ENCODE data around the gene C11orf24. TPM values are rescaled to one million over a fixed set of nuclear protein-coding genes. Genes with fewer than 3 reads are reported as not detected.

The C11orf24 gene
- total RNA-seq, 1 experiment from 2014 or later, result 53.7 TPM

- Mint-ChIP-seq H3K27me3 (ENCODE audit: low read depth) (peaks cover 6% of the 10 kb centered on the region; the same call in 1 of the 2 replicates), H3K4me1 (no peaks in the 10 kb centered on the region), H3K36me3 (peaks cover 16% of the 10 kb centered on the region), H3K27ac (no peak overlapping the region), H3K9me3 (peaks cover 22% of the 10 kb centered on the region), H3K4me3 (no peak overlapping the region)
- no peak for ATAC-seq
- CTCF ChIA-PET, result interaction anchor here (1.2 kb wide), 1 partner anchor 46 kb away, joined by 5 read pairs; no protein-coding TSS in a partner anchor
- TF ChIP-seq TP53 (CRISPR knock-in tag; IDR thresholded peaks at IDR 0.05) (no peak), CREB1 (CRISPR knock-in tag; IDR thresholded peaks at IDR 0.05) (no peak), ZNF138 (CRISPR knock-in tag; conservative IDR thresholded peaks at IDR 0.05) (no peak), ATF6 (CRISPR knock-in tag; IDR thresholded peaks at IDR 0.05) (no peak), EMX1 (CRISPR knock-in tag; IDR thresholded peaks at IDR 0.05) (no peak), CTCF (IDR thresholded peaks at IDR 0.05) (no peak), USF1 (CRISPR knock-in tag; IDR thresholded peaks at IDR 0.05) (no peak), ATF1 (CRISPR knock-in tag; IDR thresholded peaks at IDR 0.05) (no peak), ATF2 (CRISPR knock-in tag; IDR thresholded peaks at IDR 0.05; ENCODE audit: borderline replicate concordance, low read depth) (no peak), NFYB (CRISPR knock-in tag; conservative IDR thresholded peaks at IDR 0.05; ENCODE audit: low read depth) (no peak), ARID4B (CRISPR knock-in tag; IDR thresholded peaks at IDR 0.05; ENCODE audit: borderline replicate concordance) (no peak), ZNF263 (CRISPR knock-in tag; IDR thresholded peaks at IDR 0.05; ENCODE audit: low read depth) (no peak), PREB (CRISPR knock-in tag; IDR thresholded peaks at IDR 0.05; ENCODE audit: borderline replicate concordance) (no peak), TEAD1 (CRISPR knock-in tag; IDR thresholded peaks at IDR 0.05) (no peak), FOXP1 (CRISPR knock-in tag; IDR thresholded peaks at IDR 0.05; ENCODE audit: borderline replicate concordance) (no peak), ZNF423 (CRISPR knock-in tag; IDR thresholded peaks at IDR 0.05) (no peak), USF2 (CRISPR knock-in tag; IDR thresholded peaks at IDR 0.05) (no peak)
- POLR2A ChIA-PET, result no interaction called here
- no peak for DNase-seq (ENCODE audit: low spot score)
Observed at GRCh38 chr11:68302670-68303069, 30.9 kb upstream of the C11orf24 start.

Data from WTC11 (cell line).